ENCODE data around the gene PNLIPRP1. TPM values are rescaled to one million over a fixed set of nuclear protein-coding genes. Genes with fewer than 3 reads are reported as not detected.

Gene PNLIPRP1
- polyA plus RNA-seq (not detected in 2 replicates), polyA minus RNA-seq (not detected in 2 replicates)

GRCh38 chr10:116590590-116591444 is at the start of gene PNLIPRP1:
Gene PNLIPRP1 (plus strand): TSS chr10:116590959. CDS start chr10:116591130, 171 bp downstream.
- Histone ChIP-seq H3K9me2 (ENCODE audit: insufficient read depth, low read length) (no peaks in the 10 kb centered on the region), H3K4me2 (ENCODE audit: low read length) (no peak within 1 kb of the TSS), H3K27ac (ENCODE audit: low read length) (no peak within 1 kb of the TSS), H3K79me2 (replicated peaks; ENCODE audit: insufficient read depth, low read length) (no peaks in the 10 kb centered on the region), H3K9me3 (ENCODE audit: low read length) (no peaks in the 10 kb centered on the region), H3K9ac (ENCODE audit: low read length) (no peak within 1 kb of the TSS), H2AFZ (ENCODE audit: low read depth, low read length) (no peak within 1 kb of the TSS), H3K4me3 (ENCODE audit: low read length) (no peak within 1 kb of the TSS), H3F3A (ENCODE audit: insufficient read depth, low read length, poor library complexity, severe bottlenecking) (no peaks in the 10 kb centered on the region), H3K36me3 (ENCODE audit: insufficient read depth, low read length) (no peaks in the 10 kb centered on the region), H4K20me1 (ENCODE audit: insufficient read depth) (no peaks in the 10 kb centered on the region), H3K27me3 (ENCODE audit: insufficient read depth, low read depth, low read length) (no peaks in the 10 kb centered on the region)
- TF ChIP-seq TAF1 (IDR thresholded peaks at IDR 0.05; ENCODE audit: low read depth) (no peak), EZH2 (IDR thresholded peaks at IDR 0.05; ENCODE audit: borderline replicate concordance, insufficient read depth, low read length, poor library complexity, severe bottlenecking) (no peak), MXI1 (conservative IDR thresholded peaks at IDR 0.05; ENCODE audit: poor library complexity, severe bottlenecking) (no peak), POLR2AphosphoS5 (IDR thresholded peaks at IDR 0.05) (no peak), CTCF (IDR thresholded peaks at IDR 0.05; ENCODE audit: poor library complexity, severe bottlenecking) (no peak), RAD21 (conservative IDR thresholded peaks at IDR 0.05) (no peak), REST (IDR thresholded peaks at IDR 0.05; ENCODE audit: borderline replicate concordance) (no peak), SMC3 (conservative IDR thresholded peaks at IDR 0.05; ENCODE audit: poor library complexity) (no peak), EP300 (conservative IDR thresholded peaks at IDR 0.05; ENCODE audit: poor library complexity, severe bottlenecking) (no peak)

GRCh38 chr10:116542007-116542677 is 48.6 kb upstream of the PNLIPRP1 start:
- Histone ChIP-seq H3K27ac (ENCODE audit: low read length) (no peak overlapping the region), H3K4me2 (ENCODE audit: low read length) (no peak overlapping the region), H3K9me2 (ENCODE audit: insufficient read depth, low read length) (no peaks in the 10 kb centered on the region), H3K27me3 (ENCODE audit: insufficient read depth, low read depth, low read length) (no peaks in the 10 kb centered on the region), H3K9me3 (ENCODE audit: low read length) (no peaks in the 10 kb centered on the region), H3K4me3 (ENCODE audit: low read length) (no peak overlapping the region), H2AFZ (ENCODE audit: low read depth, low read length) (no peak overlapping the region), H3K9ac (ENCODE audit: low read length) (no peak overlapping the region), H4K20me1 (ENCODE audit: insufficient read depth) (no peaks in the 10 kb centered on the region), H3K79me2 (replicated peaks; ENCODE audit: insufficient read depth, low read length) (no peaks in the 10 kb centered on the region), H3F3A (ENCODE audit: insufficient read depth, low read length, poor library complexity, severe bottlenecking) (no peaks in the 10 kb centered on the region), H3K36me3 (ENCODE audit: insufficient read depth, low read length) (no peaks in the 10 kb centered on the region)
- TF ChIP-seq POLR2AphosphoS5 (IDR thresholded peaks at IDR 0.05), result peak; percentile 17
- TF ChIP-seq EZH2 (IDR thresholded peaks at IDR 0.05; ENCODE audit: borderline replicate concordance, insufficient read depth, low read length, poor library complexity, severe bottlenecking), result no peak
- TF ChIP-seq EP300 (conservative IDR thresholded peaks at IDR 0.05; ENCODE audit: poor library complexity, severe bottlenecking), result peak; percentile 62
